ENCODE measurements around the gene ALPL.

DNA sequence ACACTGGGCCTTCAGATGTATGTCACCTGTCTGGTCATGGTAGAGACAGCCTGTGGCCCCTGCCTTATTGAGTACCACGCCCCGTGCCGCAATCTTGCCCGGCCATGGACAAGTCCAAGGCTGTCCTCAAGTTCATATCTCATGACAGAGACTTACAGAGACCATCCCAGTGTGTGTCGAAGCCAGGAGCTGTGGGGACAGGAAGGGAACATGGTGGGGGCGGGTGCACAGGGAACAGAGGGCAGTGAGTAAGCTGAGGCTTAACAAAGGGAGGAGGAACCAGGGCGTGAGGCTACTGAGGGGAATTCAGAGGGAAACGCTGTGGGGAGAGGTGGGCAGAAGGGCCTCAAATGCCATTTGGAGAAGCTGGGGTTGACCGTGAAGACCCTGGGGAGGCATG lies 75.8 kb downstream of the ALPL start:
- TF ChIP-seq GLI4 (tag by site-specific recombination; IDR thresholded peaks at IDR 0.05) (no peak), CTCF (tag by site-specific recombination; IDR thresholded peaks at IDR 0.05) (no peak), ZFHX2 (tag by site-specific recombination; conservative IDR thresholded peaks at IDR 0.05) (peak; percentile 26), ZNF26 (tag by site-specific recombination; IDR thresholded peaks at IDR 0.05) (no peak), MYNN (tag by site-specific recombination; IDR thresholded peaks at IDR 0.05; ENCODE audit: borderline replicate concordance) (no peak), ZNF221 (tag by site-specific recombination; IDR thresholded peaks at IDR 0.05; ENCODE audit: borderline replicate concordance) (no peak), RBAK (tag by site-specific recombination; IDR thresholded peaks at IDR 0.05) (no peak)
- TF ChIP-seq, protein P1, sequence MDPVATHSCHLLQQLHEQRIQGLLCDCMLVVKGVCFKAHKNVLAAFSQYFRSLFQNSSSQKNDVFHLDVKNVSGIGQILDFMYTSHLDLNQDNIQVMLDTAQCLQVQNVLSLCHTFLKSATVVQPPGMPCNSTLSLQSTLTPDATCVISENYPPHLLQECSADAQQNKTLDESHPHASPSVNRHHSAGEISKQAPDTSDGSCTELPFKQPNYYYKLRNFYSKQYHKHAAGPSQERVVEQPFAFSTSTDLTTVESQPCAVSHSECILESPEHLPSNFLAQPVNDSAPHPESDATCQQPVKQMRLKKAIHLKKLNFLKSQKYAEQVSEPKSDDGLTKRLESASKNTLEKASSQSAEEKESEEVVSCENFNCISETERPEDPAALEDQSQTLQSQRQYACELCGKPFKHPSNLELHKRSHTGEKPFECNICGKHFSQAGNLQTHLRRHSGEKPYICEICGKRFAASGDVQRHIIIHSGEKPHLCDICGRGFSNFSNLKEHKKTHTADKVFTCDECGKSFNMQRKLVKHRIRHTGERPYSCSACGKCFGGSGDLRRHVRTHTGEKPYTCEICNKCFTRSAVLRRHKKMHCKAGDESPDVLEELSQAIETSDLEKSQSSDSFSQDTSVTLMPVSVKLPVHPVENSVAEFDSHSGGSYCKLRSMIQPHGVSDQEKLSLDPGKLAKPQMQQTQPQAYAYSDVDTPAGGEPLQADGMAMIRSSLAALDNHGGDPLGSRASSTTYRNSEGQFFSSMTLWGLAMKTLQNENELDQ (tag by site-specific recombination; IDR thresholded peaks at IDR 0.05; ENCODE audit: low read depth): no peak
